K562 (cell line): ENCODE results near the gene FSIP2. TPM values are rescaled to one million over a fixed set of nuclear protein-coding genes. Genes with fewer than 3 reads are reported as not detected.

Experiments used
- CEBPG ChIP-seq, 3 experiments: fragments of 200-800 bp in 1 of 3; sonication (Bioruptor generic) in 1 of 3; sonication (generic) in 1 of 3; formaldehyde crosslinking in 1 of 3; IDR thresholded peaks in 2 of 3; conservative IDR thresholded peaks in 1 of 3; 2 replicates each; pipeline versions ENCODE4 v1.6.1 to v1.8.0; 2016 to 2022; ENCODE audit warnings: missing compliant biosample characterization in 2 of 3, missing genetic modification characterization in 2 of 3, mild to moderate bottlenecking in 1 of 3, missing genetic modification reagents in 1 of 3
- MGA ChIP-seq: fragments of 450-650 bp; IDR thresholded peaks from 2 replicates; pipeline ENCODE4 v1.6.1; 2016; ENCODE audit warnings: mild to moderate bottlenecking, moderate library complexity
- SREBF2 ChIP-seq: sonication (generic); formaldehyde crosslinking; IDR thresholded peaks from 2 replicates; pipeline ENCODE4 v1.4.0; 2020; ENCODE audit warnings: mild to moderate bottlenecking, missing genetic modification reagents
- TAF9B ChIP-seq: fragments of 450-650 bp; IDR thresholded peaks from 2 replicates; pipeline ENCODE4 v1.6.1; 2018; ENCODE audit warnings: mild to moderate bottlenecking; ENCODE audit not compliant: partially characterized antibody
- ZNF347 ChIP-seq: fragments of 450-650 bp; formaldehyde crosslinking; IDR thresholded peaks from 2 replicates; pipeline ENCODE4 v1.4.0; 2020; ENCODE audit warnings: low read depth, mild to moderate bottlenecking, moderate library complexity
- polyA plus RNA-seq, 8 experiments: library from polyadenylated mRNA; depleted of rRNA in 4 of 8; stranded (reverse) in 5 of 8; unstranded in 3 of 8; fragments of >200 nt; fragmentation: Nextera tagmentation in 2 of 8; fragmentation: Illumina TruSeq in 1 of 8; extraction: Ambion mirVana in 2 of 8; extraction: Trizol in 1 of 8; gene quantifications; 2 replicates each; pipeline versions ENCODE4 v1.2.1 to v1.2.3, GENCODE V29; 2011 to 2014; ENCODE audit warnings: inconsistent platforms in 1 of 8, missing spikeins in 1 of 8
- total RNA-seq, 7 experiments: library from RNA; depleted of rRNA in 6 of 7; stranded (reverse); fragments of >200 nt in 6 of 7; fragmentation: Illumina TruSeq in 2 of 7; extraction: Trizol in 2 of 7; gene quantifications; 2 replicates each; pipeline versions ENCODE4 v1.2.1 to v1.2.3, GENCODE V29; 2011 to 2021; ENCODE audit warnings: low replicate concordance in 1 of 7

The FSIP2 gene
- total and polyA plus RNA-seq, 9 of the 15 experiments (the other 6 are each of a cell fraction or from before 2014, with no cell fraction given), result 0.01 to 0.04 TPM; not detected in 7

GRCh38 chr2:185807351-185807750 is 68.7 kb downstream of the FSIP2 start (continued):
- TF ChIP-seq MGA (no peak), ZNF347 (no peak), TAF9B (no peak), SREBF2 (CRISPR knock-in tag) (no peak), CEBPG (CRISPR knock-in tag; IDR thresholded peaks at IDR 0.05) (no peak), CEBPG (tag; conservative IDR thresholded peaks at IDR 0.05 in 1 of 2, IDR thresholded peaks at IDR 0.05 in 1 of 2) (peak in 1 of 2 experiments; percentile 42; a peak in 1 of 4 replicates)
